Measurements from ENCODE around the gene PLA2G2D. TPM values are rescaled to one million over a fixed set of nuclear protein-coding genes. Genes with fewer than 3 reads are reported as not detected.

Gene PLA2G2D
- total and polyA plus RNA-seq, 9 of the 15 experiments (the other 6 are each of a cell fraction or from before 2014, with no cell fraction given) = not detected

GRCh38 chr1:20087668-20088067 lies 31.7 kb downstream of the PLA2G2D start:
- peak; percentile 20 to 60 (median 48) for DNase-seq (ENCODE audit: extremely low read depth in 1 of 4, low spot score in 3 of 4)
- Histone ChIP-seq H3K27me3 (ENCODE audit: control insufficient read depth in 2 of 2, insufficient read depth in 2 of 2, low read length in 2 of 2) (peaks cover 15 to 57% of the 10 kb centered on the region in 2 experiments), H3K79me2 (ENCODE audit: control insufficient read depth, insufficient read depth, low read length) (no peaks in the 10 kb centered on the region), H3K4me3 (no peak overlapping the region), H3K36me3 (ENCODE audit: control insufficient read depth, insufficient read depth, low read length) (no peaks in the 10 kb centered on the region), H3K9me3 (replicated peaks; ENCODE audit: control insufficient read depth, insufficient read depth, low read depth, low read length) (no peaks in the 10 kb centered on the region), H4K20me1 (replicated peaks; ENCODE audit: control insufficient read depth, insufficient read depth, low read length) (no peaks in the 10 kb centered on the region), H3K9me1 (ENCODE audit: control insufficient read depth, insufficient read depth, low read length) (no peaks in the 10 kb centered on the region), H3K4me2 (ENCODE audit: insufficient read depth, low read length) (no peak overlapping the region), H3K4me1 (replicated peaks in 1 of 2; ENCODE audit: control insufficient read depth in 2 of 2, insufficient read depth in 2 of 2, low read length in 2 of 2) (no peaks in the 10 kb centered on the region), H2AFZ (ENCODE audit: low read depth, low read length) (no peak overlapping the region), H3K9ac (ENCODE audit: insufficient read depth in 1 of 2, low read depth in 2 of 2, low read length in 2 of 2) (no peak overlapping the region), H3K27ac (ENCODE audit: extremely low read depth, low read depth, low read length) (no peak overlapping the region)
- BruUV-seq (replicated peaks) = no TSS peak
- in situ Hi-C loops (cut with MboI) = no loop called here
- CTCF ChIA-PET (ENCODE audit: low intra/inter-chr PET ratio) = interaction anchor here (0.6 kb wide), 1 partner anchor 276 kb away, joined by 3 read pairs; no protein-coding TSS in a partner anchor
- TF ChIP-seq CTCF (IDR thresholded peaks at IDR 0.05 in 2 of 3, conservative IDR thresholded peaks at IDR 0.05 in 1 of 3; ENCODE audit: insufficient read depth in 2 of 3, low read depth in 1 of 3, low read length in 3 of 3) (peak; percentile 42 to 60 (median 54)), HBP1 (CRISPR knock-in tag; IDR thresholded peaks at IDR 0.05) (no peak), TBP (optimal IDR thresholded peaks at IDR 0.05; ENCODE audit: low read depth, low read length) (no peak), SMAD1 (IDR thresholded peaks at IDR 0.05; ENCODE audit: low read depth, low read length, partially characterized antibody) (no peak), BRF1 (IDR thresholded peaks at IDR 0.05; ENCODE audit: borderline replicate concordance, extremely low read depth, insufficient read length) (no peak)
- FAIRE-seq = no peak
- POLR2A ChIA-PET = interaction anchor here (0.9 kb wide), 1 partner anchor 12 kb away, joined by 3 read pairs; no protein-coding TSS in a partner anchor
- WGBS (ENCODE audit: insufficient coverage, low coverage, missing lambda C conversion rate) = 0% methylated on average over 4 of the region's 4 CpGs
- intact Hi-C loops (cut with micrococcal nuclease) = no loop called here
- ATAC-seq = peak; percentile 80
